Neuronal stem cell (in vitro differentiated cells): ENCODE measurements around the gene SCEL.

Experiments
- DNase-seq: peaks from one replicate; pipeline ENCODE4 v3.0.0-alpha.2; 2013; ENCODE audit warnings: low spot score
- H2AFZ ChIP-seq: one replicate; pipeline ENCODE4 v1.6.1; 2013; ENCODE audit warnings: mild to moderate bottlenecking, low read length, inconsistent platforms
- H2AK5ac ChIP-seq: 2 replicates; pipeline ENCODE4 v1.6.1; 2013; ENCODE audit warnings: low read depth, mild to moderate bottlenecking, inconsistent platforms, low read length, moderate library complexity, mixed read lengths
- H2BK120ac ChIP-seq: 2 replicates; pipeline ENCODE4 v1.6.1; 2013; ENCODE audit warnings: low read depth, mild to moderate bottlenecking, inconsistent platforms, low read length, moderate library complexity, mixed read lengths
- H2BK12ac ChIP-seq: one replicate; pipeline ENCODE4 v1.6.1; 2013; ENCODE audit warnings: low read length, inconsistent platforms
- H2BK15ac ChIP-seq: 2 replicates; pipeline ENCODE4 v1.6.1; 2013; ENCODE audit warnings: mild to moderate bottlenecking, low read length, inconsistent platforms, mixed read lengths
- H2BK5ac ChIP-seq: one replicate; pipeline ENCODE4 v1.6.1; 2013; ENCODE audit warnings: inconsistent platforms, mild to moderate bottlenecking, low read length, moderate library complexity
- H3K14ac ChIP-seq: one replicate; pipeline ENCODE4 v1.6.1; 2013; ENCODE audit warnings: low read length, inconsistent platforms
- H3K18ac ChIP-seq: 2 replicates; pipeline ENCODE4 v1.6.1; 2013; ENCODE audit warnings: low read length, inconsistent platforms
- H3K23ac ChIP-seq: 2 replicates; pipeline ENCODE4 v1.6.1; 2013; ENCODE audit warnings: low read depth, mild to moderate bottlenecking, mixed read lengths, low read length, inconsistent platforms; ENCODE audit not compliant: poor library complexity
- H3K27ac ChIP-seq: replicated peaks from 3 replicates; pipeline ENCODE4 v1.5.1; 2013; ENCODE audit warnings: low read length, inconsistent platforms
- H3K27me3 ChIP-seq, 3 experiments: 2 replicates each; pipeline ENCODE4 v1.6.1; 2013; ENCODE audit warnings: low read length in 3 of 3, mild to moderate bottlenecking in 2 of 3, inconsistent platforms in 1 of 3, low read depth in 1 of 3, mixed read lengths in 1 of 3, moderate library complexity in 1 of 3; ENCODE audit not compliant: control insufficient read depth in 3 of 3, insufficient read depth in 3 of 3
- H3K36me3 ChIP-seq, 2 donors: replicated peaks in 1 of 2; 2 replicates each; pipeline ENCODE4 v1.6.1; 2013; ENCODE audit warnings: low read length in 2 of 2; ENCODE audit not compliant: control insufficient read depth in 2 of 2, insufficient read depth in 2 of 2
- H3K4ac ChIP-seq: 2 replicates; pipeline ENCODE4 v1.6.1; 2013; ENCODE audit warnings: inconsistent platforms, mild to moderate bottlenecking, low read length, moderate library complexity
- H3K4me1 ChIP-seq, 2 donors: 1 replicate in 1 of 2; 2 replicates in 1 of 2; pipeline ENCODE4 v1.6.1; 2013; ENCODE audit warnings: low read length in 2 of 2, low read depth in 1 of 2; ENCODE audit not compliant: control insufficient read depth in 2 of 2, insufficient read depth in 1 of 2
- H3K4me2 ChIP-seq: one replicate; pipeline ENCODE4 v1.6.1; 2013; ENCODE audit warnings: mild to moderate bottlenecking, low read length, inconsistent platforms; ENCODE audit not compliant: insufficient read depth, poor library complexity, severe bottlenecking
- H3K4me3 ChIP-seq, 2 donors: 2 replicates each; pipeline ENCODE4 v1.5.1; 2013; ENCODE audit warnings: low read length in 2 of 2, mild to moderate bottlenecking in 2 of 2, inconsistent platforms in 1 of 2, moderate library complexity in 1 of 2
- H3K79me1 ChIP-seq: one replicate; pipeline ENCODE4 v1.6.1; 2013; ENCODE audit warnings: low read depth, mild to moderate bottlenecking, inconsistent platforms, low read length, moderate library complexity
- H3K9ac ChIP-seq: one replicate; pipeline ENCODE4 v1.6.1; 2013; ENCODE audit warnings: mild to moderate bottlenecking, low read depth, low read length, inconsistent platforms; ENCODE audit not compliant: poor library complexity
- H3K9me3 ChIP-seq, 2 donors: replicated peaks in 1 of 2; 2 replicates each; pipeline versions ENCODE3 to v1.6.1; 2013; ENCODE audit warnings: low read length in 2 of 2, mild to moderate bottlenecking in 2 of 2, inconsistent platforms in 1 of 2, low read depth in 1 of 2, mixed read lengths in 1 of 2, moderate library complexity in 1 of 2; ENCODE audit not compliant: control insufficient read depth in 2 of 2, insufficient read depth in 1 of 2
- H4K8ac ChIP-seq: one replicate; pipeline ENCODE4 v1.6.1; 2013; ENCODE audit warnings: low read depth, mild to moderate bottlenecking, inconsistent platforms, low read length, moderate library complexity
- H4K91ac ChIP-seq: one replicate; pipeline ENCODE4 v1.6.1; 2013; ENCODE audit warnings: low read length, low read depth, mild to moderate bottlenecking, inconsistent platforms; ENCODE audit not compliant: poor library complexity
- WGBS, 2 donors: extraction: QIAGEN DNeasy Blood & Tissue Kit; methylation state at CpG; one replicate each; pipeline ENCODE4 v1.1.7; 2013; ENCODE audit warnings: missing lambda C conversion rate in 2 of 2, mixed read lengths in 1 of 2; ENCODE audit not compliant: insufficient read length in 2 of 2, insufficient replicate concordance in 1 of 2; ENCODE audit errors: extremely low coverage in 2 of 2; 5-methylcytosine and 5-hydroxymethylcytosine counted together

SCEL gene

GRCh38 chr13:77506874-77507273 lies 28.6 kb upstream of the SCEL start:
- Histone ChIP-seq H3K27me3 (no peaks in the 10 kb centered on the region), H2BK5ac (no peak overlapping the region), H2AK5ac (no peak overlapping the region), H3K4ac (no peak overlapping the region), H3K4me2 (no peak overlapping the region), H3K79me1 (no peaks in the 10 kb centered on the region), H3K23ac (no peak overlapping the region), H2BK15ac (no peak overlapping the region), H3K4me1 (no peaks in the 10 kb centered on the region), H2BK12ac (no peak overlapping the region), H3K9me3 (peaks cover 0 to 1% of the 10 kb centered on the region in 2 donors), H3K27ac (no peak overlapping the region), H3K9ac (no peak overlapping the region), H4K91ac (no peak overlapping the region), H2BK120ac (no peak overlapping the region), H3K36me3 (no peaks in the 10 kb centered on the region), H3K4me3 (no peak overlapping the region), H3K14ac (no peak overlapping the region), H2AFZ (no peak overlapping the region), H3K18ac (no peak overlapping the region), H4K8ac (no peak overlapping the region)
- no peak for DNase-seq
- whole genome bisulfite sequencing, 2 donors: no CpG with 5 or more reads among the region's 3 CpGs

DNA sequence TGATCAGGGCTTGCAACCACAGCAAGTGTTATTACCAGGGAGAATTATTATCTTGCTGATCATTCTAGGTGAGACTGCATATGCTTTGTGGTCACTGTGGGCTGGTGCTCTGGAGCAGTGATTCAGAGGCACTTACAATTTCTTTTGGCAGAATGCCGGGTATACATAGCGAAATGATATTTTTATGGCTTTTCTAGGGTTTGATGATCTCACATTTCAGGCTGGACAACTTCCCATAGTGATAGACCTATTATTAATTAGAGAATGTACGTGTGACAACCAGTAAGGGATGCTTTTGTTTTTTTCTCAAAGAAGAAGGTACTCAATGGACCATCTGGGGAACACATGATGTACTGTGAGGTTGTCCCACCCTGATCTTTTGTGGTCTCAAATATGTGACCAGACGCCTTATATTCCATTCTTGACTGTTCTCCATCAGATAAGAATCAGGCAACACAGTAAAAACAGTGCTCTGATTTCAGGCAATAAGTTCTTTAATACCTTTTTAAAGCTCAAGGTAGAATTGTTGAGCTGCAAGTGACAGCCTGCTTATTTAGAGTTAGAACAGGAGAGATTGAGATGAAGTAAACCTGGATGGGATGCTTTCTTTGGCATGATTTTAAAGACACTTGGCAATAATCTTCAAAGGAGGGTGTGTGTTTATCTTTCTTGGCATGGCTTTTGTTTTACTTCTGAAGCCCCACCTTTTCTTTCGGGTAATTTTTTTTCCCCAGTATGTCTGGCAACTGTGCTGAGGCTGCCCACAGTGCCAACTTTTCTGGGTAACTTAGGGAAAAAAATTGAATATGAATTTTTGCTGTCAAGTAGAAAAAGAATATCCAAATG lies 27.4 kb upstream of the SCEL start:
- Histone ChIP-seq H3K4me3 (no peak overlapping the region), H3K23ac (no peak overlapping the region), H2AFZ (no peak overlapping the region), H3K9me3 (peaks cover 0 to 1% of the 10 kb centered on the region in 2 donors), H3K27me3 (no peaks in the 10 kb centered on the region), H3K4me1 (no peaks in the 10 kb centered on the region), H3K27ac (no peak overlapping the region), H3K4ac (no peak overlapping the region), H2BK12ac (no peak overlapping the region), H3K14ac (no peak overlapping the region), H3K9ac (no peak overlapping the region), H3K18ac (no peak overlapping the region), H4K91ac (no peak overlapping the region), H2AK5ac (no peak overlapping the region), H4K8ac (no peak overlapping the region), H2BK5ac (no peak overlapping the region), H2BK120ac (no peak overlapping the region), H3K4me2 (no peak overlapping the region), H3K79me1 (no peaks in the 10 kb centered on the region), H3K36me3 (no peaks in the 10 kb centered on the region), H2BK15ac (no peak overlapping the region)
- no CpG with 5 or more reads among the region's 5 CpGs for WGBS, 2 donors
- DNase-seq: no peak

DNA sequence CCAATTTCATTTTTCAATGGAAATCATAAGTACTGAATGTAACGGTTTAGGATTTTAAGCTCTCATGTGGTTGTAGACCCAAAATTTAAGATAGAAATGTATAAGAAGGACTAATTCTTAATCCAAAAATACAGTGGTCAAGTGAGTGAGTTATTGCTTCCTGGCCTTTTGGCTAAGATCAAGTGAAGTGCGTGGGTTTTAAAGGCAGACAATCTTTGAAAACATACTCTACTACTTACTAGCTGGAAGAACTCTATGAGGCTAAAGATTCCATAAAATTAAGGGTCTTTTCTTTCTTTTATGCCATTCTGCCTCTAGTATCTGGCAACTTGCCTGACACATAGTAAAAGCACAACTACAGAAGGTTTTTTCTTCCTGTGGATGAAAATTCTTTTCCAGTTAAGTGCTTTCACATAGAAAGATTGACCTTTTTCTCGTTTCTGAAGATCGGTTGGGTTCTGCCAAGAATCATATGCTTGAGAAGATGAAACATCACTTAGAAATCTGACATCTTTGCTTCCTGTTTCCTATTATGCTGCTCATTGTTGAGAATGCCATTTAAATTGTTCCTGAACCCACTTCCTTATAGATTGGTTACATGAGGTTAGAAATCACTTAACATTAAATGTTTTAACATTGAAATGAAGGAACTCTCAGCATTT lies 26.4 kb upstream of the SCEL start:
- Histone ChIP-seq H3K36me3 (no peaks in the 10 kb centered on the region), H3K14ac (no peak overlapping the region), H2BK12ac (no peak overlapping the region), H3K18ac (no peak overlapping the region), H4K8ac (no peak overlapping the region), H3K27ac (no peak overlapping the region), H3K79me1 (no peaks in the 10 kb centered on the region), H2BK15ac (no peak overlapping the region), H4K91ac (no peak overlapping the region), H3K23ac (no peak overlapping the region), H3K4me2 (no peak overlapping the region), H3K9ac (no peak overlapping the region), H2AK5ac (no peak overlapping the region), H3K9me3 (peaks cover 0 to 1% of the 10 kb centered on the region in 2 donors), H3K4me1 (no peaks in the 10 kb centered on the region), H3K4me3 (no peak overlapping the region), H3K4ac (no peak overlapping the region), H2BK120ac (no peak overlapping the region), H2BK5ac (no peak overlapping the region), H3K27me3 (no peaks in the 10 kb centered on the region), H2AFZ (no peak overlapping the region)
- no peak for DNase-seq
- WGBS, 2 donors: no CpG with 5 or more reads among the region's 4 CpGs

- Histone ChIP-seq H3K9ac (no peak overlapping the region), H3K4ac (no peak overlapping the region), H2AFZ (no peak overlapping the region), H2BK12ac (no peak overlapping the region), H3K4me1 (no peaks in the 10 kb centered on the region), H3K4me2 (no peak overlapping the region), H3K79me1 (no peaks in the 10 kb centered on the region), H2BK5ac (no peak overlapping the region), H2AK5ac (no peak overlapping the region), H2BK15ac (no peak overlapping the region), H3K18ac (no peak overlapping the region), H3K4me3 (no peak overlapping the region), H4K8ac (no peak overlapping the region), H3K27ac (no peak overlapping the region), H4K91ac (no peak overlapping the region), H3K9me3 (peaks cover 0 to 1% of the 10 kb centered on the region in 2 donors), H3K27me3 (no peaks in the 10 kb centered on the region), H2BK120ac (no peak overlapping the region), H3K36me3 (no peaks in the 10 kb centered on the region), H3K23ac (no peak overlapping the region), H3K14ac (no peak overlapping the region)
- no CpG with 5 or more reads among the region's 3 CpGs for WGBS, 2 donors
- DNase-seq: no peak
Observed at GRCh38 chr13:77510156-77510555, 25.4 kb upstream of the SCEL start.
